ENCODE results near the gene S100A9. TPM values are rescaled to one million over a fixed set of nuclear protein-coding genes. Genes with fewer than 3 reads are reported as not detected.
"Not testable (repeated sequence)": the region's sequence is repeated elsewhere in the genome, so short reads cannot be mapped to it uniquely, and the experiment has no call there.

The S100A9 gene
- polyA plus RNA-seq, 1 experiment = not detected

GRCh38 chr1:153403421-153404085 is 45.9 kb downstream of the S100A9 start:
- TF ChIP-seq, protein P1, sequence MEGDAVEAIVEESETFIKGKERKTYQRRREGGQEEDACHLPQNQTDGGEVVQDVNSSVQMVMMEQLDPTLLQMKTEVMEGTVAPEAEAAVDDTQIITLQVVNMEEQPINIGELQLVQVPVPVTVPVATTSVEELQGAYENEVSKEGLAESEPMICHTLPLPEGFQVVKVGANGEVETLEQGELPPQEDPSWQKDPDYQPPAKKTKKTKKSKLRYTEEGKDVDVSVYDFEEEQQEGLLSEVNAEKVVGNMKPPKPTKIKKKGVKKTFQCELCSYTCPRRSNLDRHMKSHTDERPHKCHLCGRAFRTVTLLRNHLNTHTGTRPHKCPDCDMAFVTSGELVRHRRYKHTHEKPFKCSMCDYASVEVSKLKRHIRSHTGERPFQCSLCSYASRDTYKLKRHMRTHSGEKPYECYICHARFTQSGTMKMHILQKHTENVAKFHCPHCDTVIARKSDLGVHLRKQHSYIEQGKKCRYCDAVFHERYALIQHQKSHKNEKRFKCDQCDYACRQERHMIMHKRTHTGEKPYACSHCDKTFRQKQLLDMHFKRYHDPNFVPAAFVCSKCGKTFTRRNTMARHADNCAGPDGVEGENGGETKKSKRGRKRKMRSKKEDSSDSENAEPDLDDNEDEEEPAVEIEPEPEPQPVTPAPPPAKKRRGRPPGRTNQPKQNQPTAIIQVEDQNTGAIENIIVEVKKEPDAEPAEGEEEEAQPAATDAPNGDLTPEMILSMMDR (IDR thresholded peaks at IDR 0.05; ENCODE audit: insufficient read depth, low read depth, low read length) = no peak
- Histone ChIP-seq H3K36me3 (ENCODE audit: control insufficient read depth, insufficient read depth, low read length) (no peaks in the 10 kb centered on the region), H3K4me3 (ENCODE audit: low read depth, low read length) (no peak overlapping the region), H3K27me3 (ENCODE audit: control insufficient read depth, insufficient read depth, low read length) (no peaks in the 10 kb centered on the region)
- POLR2A ChIA-PET = no interaction called here
- CTCF ChIA-PET = interaction anchor here (2.0 kb wide), 1 partner anchor 50 kb away, joined by 8 read pairs; no protein-coding TSS in a partner anchor
- no peak for DNase-seq (ENCODE audit: low read depth)

- ChIA-PET POLR2A (no interaction called here), CTCF (interaction anchor here (1.0 to 2.0 kb wide), 3 partner anchors 8 to 74 kb away, joined by 3 to 8 read pairs (median 4); no protein-coding TSS in a partner anchor)
- no peaks in the 10 kb centered on the region for H3K36me3 ChIP-seq (ENCODE audit: control insufficient read depth, insufficient read depth, low read length)
- no peaks in the 10 kb centered on the region for H3K27me3 ChIP-seq (ENCODE audit: control insufficient read depth, insufficient read depth, low read length)
- no peak overlapping the region for H3K4me3 ChIP-seq (ENCODE audit: low read depth, low read length)
- no peak for DNase-seq (ENCODE audit: low read depth)
- TF ChIP-seq, protein P1 (IDR thresholded peaks at IDR 0.05; ENCODE audit: insufficient read depth, low read depth, low read length) = no peak
Observed at GRCh38 chr1:153404086-153404635, 46.5 kb downstream of the S100A9 start.

- no peak overlapping the region for H3K4me3 ChIP-seq (ENCODE audit: low read depth, low read length)
- DNase-seq (ENCODE audit: low read depth) = no peak
- POLR2A ChIA-PET = no interaction called here
- TF ChIP-seq, protein P1 (IDR thresholded peaks at IDR 0.05; ENCODE audit: insufficient read depth, low read depth, low read length) = peak; percentile 46
- H3K27me3 ChIP-seq (ENCODE audit: control insufficient read depth, insufficient read depth, low read length) = no peaks in the 10 kb centered on the region
- CTCF ChIA-PET = interaction anchor here (1.0 to 2.0 kb wide), 3 partner anchors 8 to 73 kb away, joined by 3 to 8 read pairs (median 4); no protein-coding TSS in a partner anchor
- H3K36me3 ChIP-seq (ENCODE audit: control insufficient read depth, insufficient read depth, low read length) = no peaks in the 10 kb centered on the region
Observed at GRCh38 chr1:153404768-153405167, 47.1 kb downstream of the S100A9 start.

GRCh38 chr1:153405825-153406599 is 48.4 kb downstream of the S100A9 start:
- POLR2A ChIA-PET; H3K27me3 ChIP-seq (ENCODE audit: control insufficient read depth, insufficient read depth, low read length); H3K36me3 ChIP-seq (ENCODE audit: control insufficient read depth, insufficient read depth, low read length); DNase-seq (ENCODE audit: low read depth); H3K4me3 ChIP-seq (ENCODE audit: low read depth, low read length): not testable (repeated sequence)
- CTCF ChIA-PET = interaction anchor here (1.4 to 1.7 kb wide), 2 partner anchors 10 to 51 kb away, joined by 3 to 5 read pairs; no protein-coding TSS in a partner anchor

DNA sequence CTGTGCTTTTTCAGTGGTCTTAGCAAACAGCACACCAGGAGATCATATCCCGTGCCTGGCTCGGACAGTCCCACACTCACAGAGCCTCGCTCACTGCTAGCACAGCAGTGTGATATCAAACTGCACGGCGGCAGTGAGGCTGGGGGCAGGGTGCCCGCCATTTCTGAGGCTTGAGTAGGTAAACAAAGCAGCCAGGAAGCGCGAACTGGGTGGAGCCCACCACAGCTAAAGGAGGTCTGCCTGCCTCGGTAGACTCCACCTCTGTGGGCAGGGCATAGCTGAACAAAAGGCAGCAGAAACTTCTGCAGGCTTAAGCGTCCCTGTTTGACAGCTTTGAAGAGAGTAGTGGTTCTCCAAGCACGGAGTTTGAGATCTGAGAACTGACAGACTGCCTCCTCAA is 49.6 kb downstream of the S100A9 start:
- DNase-seq (ENCODE audit: low read depth); H3K4me3 ChIP-seq (ENCODE audit: low read depth, low read length); H3K27me3 ChIP-seq (ENCODE audit: control insufficient read depth, insufficient read depth, low read length); POLR2A ChIA-PET; H3K36me3 ChIP-seq (ENCODE audit: control insufficient read depth, insufficient read depth, low read length): not testable (repeated sequence)
- CTCF ChIA-PET = interaction anchor here (1.2 to 1.7 kb wide), 3 partner anchors 10 to 88 kb away, joined by 3 to 5 read pairs (median 5); no protein-coding TSS in a partner anchor

Small RNA genes within 50 kb of the gene (small RNA-seq; reads per million reads assigned to genes)
- not detected for gene RNU6-160P (ENCODE audit: insufficient read length, low read depth, low replicate concordance)
- gene S100A15A (ENCODE audit: insufficient read length, low read depth, low replicate concordance) = not detected

Other genes starting within 250 kb of the S100A9 start
- not detected in 2 replicates for gene SPRR2F, start 244.3 kb upstream of the S100A9 start, polyA plus RNA-seq (2011; rRNA removed)
- not detected in 2 replicates for gene SPRR2G, start 207.0 kb upstream of the S100A9 start, polyA plus RNA-seq (2011; rRNA removed)
- gene LELP1, start 154.4 kb upstream of the S100A9 start, polyA plus RNA-seq (2011; rRNA removed) = not detected in 2 replicates
- not detected in 2 replicates for gene PRR9, start 140.3 kb upstream of the S100A9 start, polyA plus RNA-seq (2011; rRNA removed)
- not detected in 2 replicates for gene LORICRIN, start 98.2 kb upstream of the S100A9 start, polyA plus RNA-seq (2011; rRNA removed)
- gene PGLYRP3, start 44.9 kb upstream of the S100A9 start, polyA plus RNA-seq (2011; rRNA removed) = not detected in 2 replicates
- not detected in 2 replicates for gene PGLYRP4, start 9.0 kb upstream of the S100A9 start, polyA plus RNA-seq (2011; rRNA removed)
- not detected in 2 replicates for gene S100A12, start 17.8 kb downstream of the S100A9 start, polyA plus RNA-seq (2011; rRNA removed)
- not detected in 2 replicates for gene S100A8, start 33.2 kb downstream of the S100A9 start, polyA plus RNA-seq (2011; rRNA removed)
- not detected in 2 replicates for gene S100A7A, start 58.7 kb downstream of the S100A9 start, polyA plus RNA-seq (2011; rRNA removed)
- gene S100A7, start 102.8 kb downstream of the S100A9 start, polyA plus RNA-seq (2011; rRNA removed) = not detected in 2 replicates
- gene S100A6, start 178.1 kb downstream of the S100A9 start, polyA plus RNA-seq (2011; rRNA removed) = 1,222 and 1,308 TPM in 2 replicates
- 0.28 and 0.40 TPM in 2 replicates for gene S100A5, start 183.1 kb downstream of the S100A9 start, polyA plus RNA-seq (2011; rRNA removed)
- 529 and 797 TPM in 2 replicates for gene S100A4, start 188.0 kb downstream of the S100A9 start, polyA plus RNA-seq (2011; rRNA removed)
- 5.5 and 9.5 TPM in 2 replicates for gene S100A3, start 191.4 kb downstream of the S100A9 start, polyA plus RNA-seq (2011; rRNA removed)
- 2.0 and 2.7 TPM in 2 replicates for gene S100A2, start 208.0 kb downstream of the S100A9 start, polyA plus RNA-seq (2011; rRNA removed)